Activated T-helper 17 cell treated with anti-CD3 and anti-CD28 coated beads, Interleukin-2, amount 50 U/mL, for 72 hours (primary cell): ENCODE measurements around the gene CEP170B. TPM values are rescaled to one million over a fixed set of nuclear protein-coding genes. Genes with fewer than 3 reads are reported as not detected.
"Not testable (repeated sequence)": the region's sequence is repeated elsewhere in the genome, so short reads cannot be mapped to it uniquely, and the experiment has no call there.

Experiments
- ATAC-seq: fragments of 150-1000 bp; cut with Tn5 transposase; replicated peaks from 2 replicates; pipeline ENCODE4 v1.10.0; 2021; ENCODE audit warnings: mild to moderate bottlenecking, moderate library complexity
- H3K27ac Mint-ChIP-seq: one replicate; pipeline ENCODE4 v1.8.0; 2022; ENCODE audit warnings: mixed read lengths
- H3K27me3 Mint-ChIP-seq: one replicate; pipeline ENCODE4 v1.8.0; 2022; ENCODE audit warnings: mixed read lengths
- H3K36me3 Mint-ChIP-seq: one replicate; pipeline ENCODE4 v1.8.0; 2022; ENCODE audit warnings: low read depth, mild to moderate bottlenecking, mixed read lengths
- H3K4me1 Mint-ChIP-seq: one replicate; pipeline ENCODE4 v1.8.0; 2022; ENCODE audit warnings: mixed read lengths
- H3K4me3 Mint-ChIP-seq: one replicate; pipeline ENCODE4 v1.8.0; 2022; ENCODE audit warnings: mild to moderate bottlenecking, mixed read lengths
- H3K9me3 Mint-ChIP-seq: one replicate; pipeline ENCODE4 v1.8.0; 2022; ENCODE audit warnings: mixed read lengths
- total RNA-seq, 2 donors: library from RNA; stranded (reverse); gene quantifications; one replicate each; pipeline ENCODE4 v1.2.3, GENCODE V29; 2022

The CEP170B gene
- total RNA-seq, 2 donors from 2014 or later: 5.2 to 6.1 TPM

DNA sequence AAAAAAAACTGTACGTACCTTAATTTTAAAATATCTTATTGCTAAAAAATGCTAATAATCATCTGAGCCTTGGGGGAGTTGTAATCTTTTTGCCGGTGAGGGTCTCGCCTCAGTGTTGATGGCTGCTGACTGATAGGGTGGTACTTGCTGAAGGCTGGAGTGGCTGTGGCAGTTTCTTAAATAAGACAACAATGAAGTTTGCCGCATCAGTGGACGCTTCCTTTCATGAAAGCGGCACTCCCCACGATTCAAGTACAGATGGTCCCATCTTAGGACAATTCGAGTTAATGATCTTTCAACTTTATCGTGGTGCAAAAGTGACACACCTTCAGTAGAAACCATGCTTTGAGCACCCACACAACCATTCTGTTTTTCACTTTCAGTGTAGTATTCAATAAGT is 52.0 kb downstream of the CEP170B start:
- H3K27me3 Mint-ChIP-seq: peaks cover 16% of the 10 kb centered on the region
- no peak overlapping the region for H3K27ac Mint-ChIP-seq
- no peak for ATAC-seq
- peaks cover 4% of the 10 kb centered on the region for H3K4me1 Mint-ChIP-seq
- H3K9me3 Mint-ChIP-seq: peaks cover 1% of the 10 kb centered on the region
- H3K4me3 Mint-ChIP-seq: no peak overlapping the region
- H3K36me3 Mint-ChIP-seq: no peaks in the 10 kb centered on the region

DNA sequence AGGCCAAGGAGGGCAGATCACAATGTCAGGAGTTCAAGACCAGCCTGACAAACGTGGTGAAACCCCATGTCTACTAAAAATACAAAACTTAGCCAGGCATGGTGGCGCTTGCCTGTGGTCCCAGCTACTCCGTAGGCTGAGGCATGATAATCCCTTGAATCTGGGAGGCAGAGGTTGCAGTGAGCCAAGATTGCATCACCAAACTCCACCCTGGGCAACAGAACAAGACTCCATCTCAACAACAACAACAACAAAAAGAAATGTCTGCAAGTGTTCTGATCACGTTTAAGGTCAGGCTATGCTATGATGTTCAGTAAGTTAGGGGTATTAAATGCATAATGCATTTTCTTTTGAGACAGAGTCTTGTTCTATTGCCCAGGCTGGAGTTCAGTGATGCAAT is 52.9 kb downstream of the CEP170B start:
- H3K27me3 Mint-ChIP-seq: peaks cover 15% of the 10 kb centered on the region
- H3K27ac Mint-ChIP-seq: no peak overlapping the region
- peaks cover 4% of the 10 kb centered on the region for H3K4me1 Mint-ChIP-seq
- no peak for ATAC-seq
- no peaks in the 10 kb centered on the region for H3K36me3 Mint-ChIP-seq
- H3K9me3 Mint-ChIP-seq: no peaks in the 10 kb centered on the region
- no peak overlapping the region for H3K4me3 Mint-ChIP-seq

GRCh38 chr14:104919152-104919992 is 54.3 kb downstream of the CEP170B start:
- H3K9me3 Mint-ChIP-seq, H3K4me3 Mint-ChIP-seq, ATAC-seq, H3K36me3 Mint-ChIP-seq, H3K27me3 Mint-ChIP-seq, H3K27ac Mint-ChIP-seq, H3K4me1 Mint-ChIP-seq: not testable (repeated sequence)

GRCh38 chr14:104919993-104920315 is 54.9 kb downstream of the CEP170B start:
- Mint-ChIP-seq H3K9me3 (no peaks in the 10 kb centered on the region), H3K4me1 (peaks cover 4% of the 10 kb centered on the region), H3K27ac (no peak overlapping the region), H3K4me3 (no peak overlapping the region), H3K27me3 (peaks cover 6% of the 10 kb centered on the region), H3K36me3 (no peaks in the 10 kb centered on the region)
- ATAC-seq: no peak

- Mint-ChIP-seq H3K9me3 (no peaks in the 10 kb centered on the region), H3K27ac (no peak overlapping the region), H3K4me1 (peaks cover 4% of the 10 kb centered on the region), H3K4me3 (no peak overlapping the region), H3K36me3 (no peaks in the 10 kb centered on the region), H3K27me3 (peaks cover 6% of the 10 kb centered on the region)
- no peak for ATAC-seq
Measured at GRCh38 chr14:104923640-104924420, 58.8 kb downstream of the CEP170B start.

DNA sequence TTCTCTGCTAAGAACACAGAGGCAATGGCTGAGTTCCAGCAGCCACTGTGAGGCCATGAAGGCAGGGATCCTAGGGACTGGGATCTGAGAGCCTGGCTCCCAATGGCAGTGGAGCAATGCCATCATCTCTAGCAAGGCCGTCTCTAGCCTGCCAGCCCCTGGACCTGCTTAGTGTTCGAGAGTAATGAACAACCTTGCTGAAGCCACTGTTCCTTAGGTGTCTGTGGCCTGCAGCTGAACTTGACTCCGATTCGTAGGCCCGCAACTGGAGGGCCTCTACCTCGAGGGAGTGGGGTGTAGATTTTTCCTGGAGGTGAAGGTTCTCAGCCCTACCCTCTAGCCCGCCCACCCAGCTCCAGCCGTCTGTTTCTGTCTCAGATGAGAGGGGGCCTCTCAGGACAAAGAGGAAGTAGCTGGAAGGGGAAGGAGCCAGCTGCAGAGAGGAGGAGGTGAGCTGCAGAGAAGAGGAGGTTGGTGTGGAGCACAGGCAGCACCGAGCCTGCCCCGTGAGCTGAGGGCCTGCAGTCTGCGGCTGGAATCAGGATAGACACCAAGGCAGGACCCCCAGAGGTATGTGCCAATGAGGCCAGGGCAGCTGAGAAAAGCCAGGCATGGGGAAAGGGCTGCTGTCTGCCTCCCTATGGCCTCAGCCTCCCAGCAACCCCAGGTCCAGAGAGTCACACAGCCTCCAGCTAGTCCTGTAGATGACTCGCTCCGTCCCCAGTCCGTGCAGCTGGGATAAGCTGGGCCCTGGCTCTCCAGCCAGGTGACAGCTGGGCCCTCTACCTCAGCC is 59.5 kb downstream of the CEP170B start, which contains the start of gene PLD4:
TSS of gene PLD4 (plus strand) at position 459 of the 793 bp plus-strand sequence. CDS start 2,262 bp downstream, outside the sequence.
- peaks cover under 1% of the 10 kb centered on the region for H3K4me1 Mint-ChIP-seq
- no peak for ATAC-seq
- no peak within 1 kb of the TSS for H3K27ac Mint-ChIP-seq
- peaks cover 6% of the 10 kb centered on the region for H3K27me3 Mint-ChIP-seq
- H3K4me3 Mint-ChIP-seq: no peak within 1 kb of the TSS
- no peaks in the 10 kb centered on the region for H3K36me3 Mint-ChIP-seq
- H3K9me3 Mint-ChIP-seq: no peaks in the 10 kb centered on the region

- H3K4me1 Mint-ChIP-seq: no peaks in the 10 kb centered on the region
- H3K27ac Mint-ChIP-seq: no peak overlapping the region
- no peaks in the 10 kb centered on the region for H3K36me3 Mint-ChIP-seq
- H3K4me3 Mint-ChIP-seq: no peak overlapping the region
- H3K9me3 Mint-ChIP-seq: no peaks in the 10 kb centered on the region
- ATAC-seq: no peak
- peaks cover 6% of the 10 kb centered on the region for H3K27me3 Mint-ChIP-seq
Measured at GRCh38 chr14:104925214-104925854, 60.3 kb downstream of the CEP170B start.

- H3K4me1 Mint-ChIP-seq: no peaks in the 10 kb centered on the region
- no peak overlapping the region for H3K27ac Mint-ChIP-seq
- H3K4me3 Mint-ChIP-seq: no peak overlapping the region
- H3K36me3 Mint-ChIP-seq: no peaks in the 10 kb centered on the region
- ATAC-seq: no peak
- H3K27me3 Mint-ChIP-seq: peaks cover 6% of the 10 kb centered on the region
- H3K9me3 Mint-ChIP-seq: no peaks in the 10 kb centered on the region
Measured at GRCh38 chr14:104925855-104926609, 61.0 kb downstream of the CEP170B start.

- no peaks in the 10 kb centered on the region for H3K27me3 Mint-ChIP-seq
- no peaks in the 10 kb centered on the region for H3K4me1 Mint-ChIP-seq
- peak; percentile 73 for ATAC-seq
- no peak overlapping the region for H3K4me3 Mint-ChIP-seq
- no peaks in the 10 kb centered on the region for H3K9me3 Mint-ChIP-seq
- H3K36me3 Mint-ChIP-seq: no peaks in the 10 kb centered on the region
- H3K27ac Mint-ChIP-seq: no peak overlapping the region
Measured at GRCh38 chr14:104926619-104927431, 61.8 kb downstream of the CEP170B start.

- Mint-ChIP-seq H3K36me3 (no peaks in the 10 kb centered on the region), H3K9me3 (no peaks in the 10 kb centered on the region), H3K27me3 (no peaks in the 10 kb centered on the region), H3K4me3 (no peak overlapping the region), H3K4me1 (no peaks in the 10 kb centered on the region), H3K27ac (no peak overlapping the region)
- no peak for ATAC-seq
Measured at GRCh38 chr14:104927432-104927816, 62.4 kb downstream of the CEP170B start.

- Mint-ChIP-seq H3K27ac (no peak overlapping the region), H3K36me3 (no peaks in the 10 kb centered on the region), H3K9me3 (no peaks in the 10 kb centered on the region), H3K4me1 (no peaks in the 10 kb centered on the region), H3K27me3 (no peaks in the 10 kb centered on the region), H3K4me3 (no peak overlapping the region)
- ATAC-seq: no peak
Measured at GRCh38 chr14:104927901-104928300, 62.8 kb downstream of the CEP170B start.

- Mint-ChIP-seq H3K27me3 (no peaks in the 10 kb centered on the region), H3K4me1 (no peaks in the 10 kb centered on the region), H3K4me3 (no peak overlapping the region), H3K9me3 (no peaks in the 10 kb centered on the region), H3K27ac (no peak overlapping the region), H3K36me3 (no peaks in the 10 kb centered on the region)
- ATAC-seq: no peak
Measured at GRCh38 chr14:104928391-104929133, 63.5 kb downstream of the CEP170B start.
